Upper lobe of left lung (tissue), 4 donors: Measurements from ENCODE around the gene TP53I13.

ENCODE experiments used
- CTCF ChIP-seq, 6 experiments: fragments of 450-650 bp in 4 of 6; fragments of 200-600 bp in 2 of 6; sonication (generic) in 2 of 6; IDR thresholded peaks; one replicate each; pipeline ENCODE4 v1.5.1; 2016 to 2019; ENCODE audit warnings: antibody characterized with exemption in 6 of 6
- POLR2A ChIP-seq, 4 donors: fragments of 450-650 bp; IDR thresholded peaks; one replicate each; pipeline ENCODE4 v1.5.1; 2016 to 2017; ENCODE audit warnings: antibody characterized with exemption in 4 of 4, mild to moderate bottlenecking in 2 of 4
- POLR2AphosphoS5 ChIP-seq, 2 donors: sonication (generic); formaldehyde crosslinking; IDR thresholded peaks; one replicate each; pipeline ENCODE4 v1.5.1; 2017; ENCODE audit warnings: antibody characterized with exemption in 2 of 2

- TF ChIP-seq CTCF (IDR thresholded peaks at IDR 0.05): no peak
- TF ChIP-seq POLR2A (IDR thresholded peaks at IDR 0.05): no peak
- TF ChIP-seq POLR2AphosphoS5 (IDR thresholded peaks at IDR 0.05): no peak
Observed at GRCh38 chr17:29610395-29610794, 41.9 kb downstream of the TP53I13 start.
